Stomach smooth muscle (tissue), 2 donors: Measurements from ENCODE around the gene PRKAR1B.

ENCODE experiments used
- H3K27ac ChIP-seq: one replicate; pipeline ENCODE4 v1.7.0; 2013; ENCODE audit warnings: mild to moderate bottlenecking, low read length, inconsistent platforms
- H3K27me3 ChIP-seq, 2 donors: one replicate each; pipeline ENCODE4 v1.7.0; 2013; ENCODE audit warnings: low read length in 2 of 2; ENCODE audit not compliant: insufficient read depth in 2 of 2, control insufficient read depth in 1 of 2
- H3K36me3 ChIP-seq, 2 donors: one replicate each; pipeline ENCODE4 v1.7.0; 2013; ENCODE audit warnings: low read length in 2 of 2; ENCODE audit not compliant: control insufficient read depth in 2 of 2, insufficient read depth in 2 of 2
- H3K4me1 ChIP-seq: one replicate; pipeline ENCODE4 v1.7.0; 2013; ENCODE audit warnings: low read length; ENCODE audit not compliant: control insufficient read depth, insufficient read depth
- H3K4me3 ChIP-seq, 2 donors: one replicate each; pipeline ENCODE4 v1.7.0; 2013; ENCODE audit warnings: low read length in 2 of 2
- H3K9ac ChIP-seq, 2 donors: one replicate each; pipeline ENCODE4 v1.7.0; 2013; ENCODE audit warnings: low read length in 2 of 2, mild to moderate bottlenecking in 1 of 2
- H3K9me3 ChIP-seq, 2 donors: one replicate each; pipeline ENCODE4 v1.7.0; 2013; ENCODE audit warnings: low read length in 2 of 2; ENCODE audit not compliant: control insufficient read depth in 2 of 2
- donor health status: healthy.
- donor health status: Pancreatic carcinoma.

The PRKAR1B gene

GRCh38 chr7:583410-584121 is 143.5 kb downstream of the PRKAR1B start:
- peaks cover 0 to 2% of the 10 kb centered on the region in 2 donors for H3K36me3 ChIP-seq
- H3K4me1 ChIP-seq, result peaks cover 3% of the 10 kb centered on the region
- H3K27ac ChIP-seq, result no peak overlapping the region
- H3K27me3 ChIP-seq, result no peaks in the 10 kb centered on the region
- no peak overlapping the region for H3K9ac ChIP-seq
- peaks cover 0 to 6% of the 10 kb centered on the region in 2 donors for H3K9me3 ChIP-seq
- H3K4me3 ChIP-seq, result no peak overlapping the region

GRCh38 chr7:582931-583330 is 144.2 kb downstream of the PRKAR1B start:
- Histone ChIP-seq H3K9ac (no peak overlapping the region), H3K36me3 (peaks cover 0 to 2% of the 10 kb centered on the region in 2 donors), H3K27ac (no peak overlapping the region), H3K9me3 (peaks cover 0 to 6% of the 10 kb centered on the region in 2 donors), H3K4me3 (no peak overlapping the region), H3K4me1 (peaks cover 3% of the 10 kb centered on the region), H3K27me3 (no peaks in the 10 kb centered on the region)

GRCh38 chr7:582081-582835 is 144.8 kb downstream of the PRKAR1B start:
- H3K9ac ChIP-seq, result no peak overlapping the region
- no peaks in the 10 kb centered on the region for H3K4me1 ChIP-seq
- peaks cover 0 to 2% of the 10 kb centered on the region in 2 donors for H3K36me3 ChIP-seq
- peaks cover 0 to 6% of the 10 kb centered on the region in 2 donors for H3K9me3 ChIP-seq
- no peak overlapping the region for H3K4me3 ChIP-seq
- H3K27me3 ChIP-seq, result no peaks in the 10 kb centered on the region
- H3K27ac ChIP-seq, result no peak overlapping the region

- no peak overlapping the region for H3K27ac ChIP-seq
- no peaks in the 10 kb centered on the region for H3K27me3 ChIP-seq
- H3K9ac ChIP-seq, result no peak overlapping the region
- H3K4me3 ChIP-seq, result no peak overlapping the region
- no peaks in the 10 kb centered on the region for H3K9me3 ChIP-seq
- no peaks in the 10 kb centered on the region for H3K4me1 ChIP-seq
- no peaks in the 10 kb centered on the region for H3K36me3 ChIP-seq
Observed at GRCh38 chr7:578386-578785, 148.7 kb downstream of the PRKAR1B start.

- Histone ChIP-seq H3K27me3 (no peaks in the 10 kb centered on the region), H3K9me3 (no peaks in the 10 kb centered on the region), H3K9ac (no peak overlapping the region), H3K4me3 (no peak overlapping the region), H3K27ac (no peak overlapping the region), H3K36me3 (no peaks in the 10 kb centered on the region), H3K4me1 (no peaks in the 10 kb centered on the region)
Observed at GRCh38 chr7:577741-578370, 149.2 kb downstream of the PRKAR1B start.

- Histone ChIP-seq H3K9ac (no peak overlapping the region), H3K4me3 (no peak overlapping the region), H3K36me3 (no peaks in the 10 kb centered on the region), H3K4me1 (no peaks in the 10 kb centered on the region), H3K9me3 (no peaks in the 10 kb centered on the region), H3K27me3 (no peaks in the 10 kb centered on the region), H3K27ac (no peak overlapping the region)
Observed at GRCh38 chr7:577278-577665, 149.8 kb downstream of the PRKAR1B start.

- H3K9me3 ChIP-seq, result no peaks in the 10 kb centered on the region
- H3K36me3 ChIP-seq, result no peaks in the 10 kb centered on the region
- no peaks in the 10 kb centered on the region for H3K27me3 ChIP-seq
- no peaks in the 10 kb centered on the region for H3K4me1 ChIP-seq
- H3K27ac ChIP-seq, result no peak overlapping the region
- no peak overlapping the region for H3K4me3 ChIP-seq
- H3K9ac ChIP-seq, result no peak overlapping the region
Observed at GRCh38 chr7:576524-577277, 150.4 kb downstream of the PRKAR1B start.

- H3K4me3 ChIP-seq, result no peak overlapping the region
- no peaks in the 10 kb centered on the region for H3K36me3 ChIP-seq
- no peaks in the 10 kb centered on the region for H3K9me3 ChIP-seq
- no peaks in the 10 kb centered on the region for H3K4me1 ChIP-seq
- H3K27me3 ChIP-seq, result no peaks in the 10 kb centered on the region
- no peak overlapping the region for H3K9ac ChIP-seq
- H3K27ac ChIP-seq, result no peak overlapping the region
Observed at GRCh38 chr7:575425-576366, 151.4 kb downstream of the PRKAR1B start.

- Histone ChIP-seq H3K27me3 (no peaks in the 10 kb centered on the region), H3K36me3 (no peaks in the 10 kb centered on the region), H3K4me3 (no peak overlapping the region), H3K9me3 (no peaks in the 10 kb centered on the region), H3K4me1 (peaks cover under 1% of the 10 kb centered on the region), H3K9ac (no peak overlapping the region), H3K27ac (no peak overlapping the region)
Observed at GRCh38 chr7:574661-575395, 152.3 kb downstream of the PRKAR1B start.
